ENCODE measurements around the gene SALL1. TPM values are rescaled to one million over a fixed set of nuclear protein-coding genes. Genes with fewer than 3 reads are reported as not detected.

Gene SALL1
- total RNA-seq, 4 donors from 2014 or later: 2.1 to 56.0 (median 9.5) TPM

- Histone ChIP-seq H3K36me3 (no peaks in the 10 kb centered on the region), H3K4me3 (no peak overlapping the region), H3K4me1 (no peaks in the 10 kb centered on the region), H3K27ac (no peak overlapping the region), H3K27me3 (no peaks in the 10 kb centered on the region), H3K9me3 (no peaks in the 10 kb centered on the region)
- no peak for DNase-seq
- TF ChIP-seq, protein P1, sequence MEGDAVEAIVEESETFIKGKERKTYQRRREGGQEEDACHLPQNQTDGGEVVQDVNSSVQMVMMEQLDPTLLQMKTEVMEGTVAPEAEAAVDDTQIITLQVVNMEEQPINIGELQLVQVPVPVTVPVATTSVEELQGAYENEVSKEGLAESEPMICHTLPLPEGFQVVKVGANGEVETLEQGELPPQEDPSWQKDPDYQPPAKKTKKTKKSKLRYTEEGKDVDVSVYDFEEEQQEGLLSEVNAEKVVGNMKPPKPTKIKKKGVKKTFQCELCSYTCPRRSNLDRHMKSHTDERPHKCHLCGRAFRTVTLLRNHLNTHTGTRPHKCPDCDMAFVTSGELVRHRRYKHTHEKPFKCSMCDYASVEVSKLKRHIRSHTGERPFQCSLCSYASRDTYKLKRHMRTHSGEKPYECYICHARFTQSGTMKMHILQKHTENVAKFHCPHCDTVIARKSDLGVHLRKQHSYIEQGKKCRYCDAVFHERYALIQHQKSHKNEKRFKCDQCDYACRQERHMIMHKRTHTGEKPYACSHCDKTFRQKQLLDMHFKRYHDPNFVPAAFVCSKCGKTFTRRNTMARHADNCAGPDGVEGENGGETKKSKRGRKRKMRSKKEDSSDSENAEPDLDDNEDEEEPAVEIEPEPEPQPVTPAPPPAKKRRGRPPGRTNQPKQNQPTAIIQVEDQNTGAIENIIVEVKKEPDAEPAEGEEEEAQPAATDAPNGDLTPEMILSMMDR (IDR thresholded peaks at IDR 0.05): no peak
- no peak for TF ChIP-seq POLR2A (IDR thresholded peaks at IDR 0.05)
- intact Hi-C loops (cut with DNase I; ENCODE audit: low total_unique reads): no loop called here
Measured at GRCh38 chr16:51124896-51125295, 26.2 kb downstream of the SALL1 start.

DNA sequence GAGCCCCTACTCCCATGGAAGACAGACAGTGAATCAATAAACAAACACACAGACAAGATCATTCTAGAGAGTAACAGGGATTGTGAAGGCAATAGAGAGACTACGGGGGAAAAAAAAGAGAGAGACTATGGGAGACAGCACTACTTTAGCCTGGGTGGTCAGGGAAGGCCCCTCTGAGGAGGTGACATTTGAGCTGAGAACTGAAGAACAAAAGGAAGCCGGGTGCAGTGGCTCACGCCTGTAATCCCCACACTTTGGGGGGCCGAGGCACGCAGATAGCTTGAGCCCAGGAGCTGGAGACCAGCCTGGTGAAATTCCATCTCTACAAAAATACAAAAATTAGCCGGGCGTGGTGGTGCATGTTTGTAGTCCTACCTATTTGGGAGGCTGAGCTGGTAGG is 29.2 kb downstream of the SALL1 start:
- intact Hi-C loops (cut with DNase I; ENCODE audit: low total_unique reads): no loop called here
- Histone ChIP-seq H3K27me3 (no peaks in the 10 kb centered on the region), H3K27ac (no peak overlapping the region), H3K36me3 (no peaks in the 10 kb centered on the region), H3K4me1 (no peaks in the 10 kb centered on the region), H3K4me3 (no peak overlapping the region), H3K9me3 (no peaks in the 10 kb centered on the region)
- TF ChIP-seq POLR2A (IDR thresholded peaks at IDR 0.05): no peak
- TF ChIP-seq, protein P1 (IDR thresholded peaks at IDR 0.05): no peak
- no peak for DNase-seq

DNA sequence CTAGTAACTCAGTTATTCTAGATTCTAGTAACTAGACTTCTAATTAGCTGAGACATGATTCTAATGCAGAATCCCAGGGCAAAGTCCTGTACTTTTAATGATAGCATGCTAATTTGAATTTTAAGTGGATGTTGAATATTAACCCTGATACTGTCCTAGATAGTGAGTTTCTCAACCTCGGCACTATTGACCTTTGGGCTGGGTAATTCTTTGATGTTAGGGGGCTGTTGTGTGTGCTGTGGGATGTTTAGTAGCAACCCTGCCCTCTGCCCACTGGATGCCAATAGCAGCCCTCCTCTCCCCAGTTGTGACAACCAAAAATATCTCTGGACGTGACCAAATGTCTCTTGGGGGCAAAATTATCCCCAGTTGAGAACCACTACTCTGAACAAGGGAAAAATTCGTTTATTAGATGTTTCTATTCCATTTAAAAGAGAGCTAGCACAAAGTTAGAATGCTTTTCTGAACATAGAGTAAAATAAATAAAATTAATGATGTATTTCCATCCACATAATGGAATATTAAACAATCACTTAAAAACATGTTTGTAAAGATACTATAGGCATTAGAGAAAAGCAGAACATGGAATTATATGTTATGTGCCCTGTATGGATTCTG is 30.2 kb downstream of the SALL1 start:
- Histone ChIP-seq H3K27me3 (no peaks in the 10 kb centered on the region), H3K4me1 (no peaks in the 10 kb centered on the region), H3K4me3 (no peak overlapping the region), H3K36me3 (no peaks in the 10 kb centered on the region), H3K9me3 (no peaks in the 10 kb centered on the region), H3K27ac (peak overlapping the region in 1 of 2 donors; percentile 57)
- intact Hi-C loops (cut with DNase I; ENCODE audit: low total_unique reads): no loop called here
- no peak for DNase-seq
- TF ChIP-seq, protein P1 (IDR thresholded peaks at IDR 0.05): no peak
- no peak for TF ChIP-seq POLR2A (IDR thresholded peaks at IDR 0.05)

DNA sequence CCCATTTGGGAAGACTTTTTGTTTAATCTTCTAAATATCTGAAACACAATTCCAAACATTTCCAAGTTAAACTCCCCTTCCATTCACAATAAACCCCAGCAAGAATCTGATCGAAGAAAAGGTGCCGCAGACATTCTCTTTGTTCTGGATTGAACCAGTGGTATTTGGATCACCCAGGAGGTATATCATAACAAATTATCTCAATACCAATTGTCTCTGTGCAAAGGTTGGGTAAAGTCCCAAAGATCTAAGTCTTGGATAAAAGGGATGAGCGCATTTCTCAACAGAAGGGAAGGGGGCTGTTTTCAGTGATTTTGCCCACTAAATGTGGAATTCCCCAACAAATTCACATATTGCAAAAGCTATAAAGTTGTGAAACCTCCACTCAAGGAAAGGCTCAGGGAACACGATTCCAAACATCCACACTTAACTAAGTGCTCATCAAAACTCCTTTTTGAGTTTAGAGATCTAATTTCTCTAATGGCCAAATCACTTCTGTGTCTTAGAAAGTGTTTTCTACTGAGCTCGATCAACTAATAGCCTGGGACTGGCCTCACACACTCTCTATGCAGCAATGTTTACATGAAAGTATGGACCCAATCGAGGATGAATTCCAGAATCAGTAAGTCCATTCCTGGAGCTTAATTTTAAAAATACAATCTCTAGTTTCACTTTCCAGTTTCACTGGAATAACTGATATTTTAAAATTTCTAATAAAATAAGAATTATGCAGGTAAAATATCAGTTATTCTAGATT is 30.9 kb downstream of the SALL1 start:
- Histone ChIP-seq H3K27ac (peak overlapping the region in 1 of 2 donors; percentile 57), H3K27me3 (no peaks in the 10 kb centered on the region), H3K4me3 (no peak overlapping the region), H3K4me1 (no peaks in the 10 kb centered on the region), H3K9me3 (no peaks in the 10 kb centered on the region), H3K36me3 (no peaks in the 10 kb centered on the region)
- TF ChIP-seq, protein P1 (IDR thresholded peaks at IDR 0.05): no peak
- no peak for TF ChIP-seq POLR2A (IDR thresholded peaks at IDR 0.05)
- DNase-seq: no peak
- intact Hi-C loops (cut with DNase I; ENCODE audit: low total_unique reads): no loop called here

GRCh38 chr16:51119556-51119955 is 31.5 kb downstream of the SALL1 start:
- no peaks in the 10 kb centered on the region for H3K27me3 ChIP-seq
- intact Hi-C loops (cut with DNase I; ENCODE audit: low total_unique reads): no loop called here

More at GRCh38 chr16:51119556-51119955, 31.5 kb downstream of the SALL1 start:
- no peaks in the 10 kb centered on the region for H3K9me3 ChIP-seq
- TF ChIP-seq, protein P1 (IDR thresholded peaks at IDR 0.05): no peak
- peak; percentile 25 to 53 for DNase-seq
- H3K4me3 ChIP-seq: no peak overlapping the region
- H3K4me1 ChIP-seq: no peaks in the 10 kb centered on the region
- H3K27ac ChIP-seq: peak overlapping the region; percentile 9 to 57
- H3K36me3 ChIP-seq: no peaks in the 10 kb centered on the region

Data from uterus (tissue), 4 donors.